ENCODE data around the gene ZMYND12.

The ZMYND12 gene

GRCh38 chr1:42439940-42440339 is 15.9 kb downstream of the ZMYND12 start:
- no peak for DNase-seq

- DNase-seq: no peak
These were observed 21.5 kb downstream of the ZMYND12 start for GRCh38 chr1:42434340-42434739.

GRCh38 chr1:42433369-42433768 is 22.5 kb downstream of the ZMYND12 start:
- no peak for DNase-seq

GRCh38 chr1:42432714-42433113 is 23.1 kb downstream of the ZMYND12 start:
- DNase-seq: no peak

GRCh38 chr1:42431514-42431913 is 24.3 kb downstream of the ZMYND12 start:
- no peak for DNase-seq

- DNase-seq: no peak
These were observed 25.3 kb downstream of the ZMYND12 start for GRCh38 chr1:42430286-42431135.

DNA sequence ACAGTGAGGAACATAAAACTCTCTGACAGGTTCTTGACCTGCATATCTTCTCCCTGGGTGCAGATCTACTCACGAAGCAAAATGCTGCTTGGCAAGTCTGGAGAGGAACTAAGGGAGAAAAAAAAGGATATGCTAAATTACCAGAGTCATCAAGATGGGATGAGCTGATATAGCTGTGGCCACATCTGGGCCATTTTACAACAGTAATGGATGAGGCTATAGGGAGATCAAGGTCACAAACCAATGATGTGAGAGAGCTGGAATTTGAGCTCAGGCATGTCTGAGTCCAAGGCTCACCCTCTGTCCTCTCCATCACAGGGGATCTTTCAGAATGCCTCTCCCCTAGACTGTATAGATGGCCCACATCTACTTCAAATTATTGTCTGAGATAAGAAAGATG is 26.2 kb downstream of the ZMYND12 start:
- DNase-seq: no peak

DNA sequence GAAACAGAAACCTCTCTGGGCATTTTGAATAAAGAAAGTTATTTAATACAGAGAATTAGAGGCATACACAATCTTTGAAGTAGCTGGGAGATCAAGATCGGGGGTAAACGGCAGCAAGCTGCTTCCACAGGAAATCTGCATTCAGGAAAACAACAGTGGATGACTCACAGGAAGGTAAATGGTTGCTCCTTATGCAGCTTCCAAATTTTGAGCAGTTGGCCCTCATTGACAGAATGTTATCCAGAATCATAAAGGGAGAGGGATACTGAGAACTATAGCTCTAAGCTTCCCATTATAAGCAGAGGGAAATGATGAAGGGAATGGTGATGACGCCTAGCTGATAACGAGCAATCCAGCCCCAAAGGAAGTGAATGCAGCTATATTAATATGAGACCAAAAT is 28.6 kb downstream of the ZMYND12 start:
- no peak for DNase-seq

- DNase-seq: no peak
These were observed 31.6 kb downstream of the ZMYND12 start for GRCh38 chr1:42424201-42424600.

- peak; percentile 55 for DNase-seq
These were observed 32.1 kb downstream of the ZMYND12 start for GRCh38 chr1:42423681-42424080.

GRCh38 chr1:42422737-42423136 is 33.1 kb downstream of the ZMYND12 start:
- peak; percentile 28 for DNase-seq

DNA sequence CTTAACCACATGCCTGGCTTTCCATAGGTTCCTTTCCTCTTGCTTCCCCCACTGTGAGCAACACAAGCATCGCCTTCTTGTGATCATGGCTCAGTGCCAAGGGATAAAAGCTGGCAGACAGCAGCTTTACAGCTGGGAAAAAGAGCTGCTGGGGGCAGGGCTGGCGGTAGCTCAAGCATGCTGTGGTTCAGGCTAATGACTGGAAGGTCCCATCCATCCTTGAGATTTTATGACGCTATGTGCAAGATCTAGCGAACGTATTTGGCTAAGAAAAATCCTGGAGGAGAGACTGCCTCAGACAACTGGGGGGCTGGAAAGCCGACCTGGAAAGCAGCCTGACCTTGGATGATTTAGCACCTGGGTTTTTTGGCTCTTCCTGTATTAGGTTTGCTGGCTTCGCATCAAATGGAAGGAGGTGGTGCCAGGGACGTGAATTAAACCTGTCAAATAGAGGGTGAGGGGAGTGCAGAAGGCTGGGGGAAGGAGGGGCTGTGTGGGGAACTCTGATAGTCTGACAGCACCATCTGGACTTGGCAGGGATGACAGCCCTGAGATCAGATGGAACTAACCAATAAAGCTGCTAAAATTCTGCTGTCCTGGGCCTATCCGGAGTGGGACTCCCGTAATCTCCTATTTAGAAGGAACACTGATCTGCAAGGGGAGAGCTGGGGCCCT is 34.8 kb downstream of the ZMYND12 start:
- peak; percentile 85 for DNase-seq

- DNase-seq: no peak
These were observed 35.7 kb downstream of the ZMYND12 start for GRCh38 chr1:42420121-42420520.

DNA sequence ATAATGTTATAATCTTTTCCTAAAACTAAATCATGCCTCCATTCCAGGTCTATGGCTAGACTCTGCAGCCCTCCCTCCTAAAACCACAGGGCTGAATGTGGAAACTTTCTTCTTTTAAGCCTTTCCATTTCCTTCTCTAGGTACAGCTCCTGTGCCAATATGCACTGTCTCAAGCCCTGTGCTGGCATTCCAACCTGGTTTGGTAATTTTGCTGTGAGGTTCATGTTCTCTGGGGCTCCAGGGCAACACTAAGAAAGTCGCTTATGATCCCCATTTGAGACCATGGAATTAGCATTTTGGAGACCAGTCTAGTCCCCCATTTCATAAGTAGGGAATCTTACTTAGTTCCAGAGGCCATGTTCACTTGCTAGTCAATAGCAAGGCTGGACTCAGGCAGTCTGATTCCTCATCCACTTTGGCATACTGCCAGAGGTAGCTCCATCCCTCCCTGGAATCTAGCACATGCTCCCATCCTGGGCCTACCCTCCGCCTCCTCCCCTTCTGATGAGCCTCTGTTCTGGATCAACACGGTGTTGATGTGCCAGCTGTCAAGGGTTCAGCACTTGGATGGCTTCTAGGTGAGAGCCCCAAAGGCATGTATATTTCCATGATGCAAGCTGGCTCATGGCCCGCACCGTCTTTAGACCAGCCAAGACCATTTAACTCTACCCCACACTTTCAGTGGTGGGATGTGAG is 36.5 kb downstream of the ZMYND12 start:
- DNase-seq: peak; percentile 35

DNA sequence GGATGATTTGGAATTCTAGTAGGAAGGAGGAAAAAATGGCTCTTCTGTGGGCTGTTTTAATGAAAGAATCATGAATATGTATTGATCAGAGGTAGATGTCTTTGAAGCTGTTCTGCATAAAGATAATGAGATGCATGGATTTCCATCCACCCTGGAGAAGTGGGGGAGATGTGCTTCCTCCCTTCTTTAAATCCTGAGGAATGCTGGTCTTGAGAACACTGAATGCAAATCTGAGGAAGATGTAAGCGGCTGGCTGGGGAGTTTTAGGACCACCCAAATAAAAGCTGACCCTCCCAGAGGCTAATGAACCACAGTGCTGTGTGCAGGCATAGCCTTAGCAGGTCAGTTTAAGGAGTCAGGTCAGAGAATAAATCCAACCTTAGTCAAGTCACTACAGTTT is 37.3 kb downstream of the ZMYND12 start:
- no peak for DNase-seq

DNA sequence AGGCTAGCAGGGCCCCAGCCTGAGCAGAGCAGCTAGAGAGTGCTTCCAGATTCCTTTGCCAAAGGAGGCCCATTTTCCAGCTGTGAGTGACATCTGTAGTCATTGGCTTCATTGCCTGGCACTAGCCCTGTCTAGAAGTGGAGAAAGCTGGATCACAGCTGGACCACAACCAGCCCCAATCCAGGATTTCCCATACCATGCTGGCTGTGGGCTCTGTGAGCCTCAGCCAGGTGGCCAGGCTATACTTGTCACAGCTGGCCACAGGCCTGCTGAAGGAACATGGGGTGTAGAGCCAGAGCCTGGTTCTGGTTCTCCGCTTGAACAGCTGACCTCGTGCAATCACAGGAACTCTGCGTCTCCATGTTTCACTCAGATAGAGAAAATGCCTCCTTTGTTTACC is 38.7 kb downstream of the ZMYND12 start:
- DNase-seq: no peak

GRCh38 chr1:42414551-42415496 is 41.0 kb downstream of the ZMYND12 start:
- DNase-seq: no peak

DNA sequence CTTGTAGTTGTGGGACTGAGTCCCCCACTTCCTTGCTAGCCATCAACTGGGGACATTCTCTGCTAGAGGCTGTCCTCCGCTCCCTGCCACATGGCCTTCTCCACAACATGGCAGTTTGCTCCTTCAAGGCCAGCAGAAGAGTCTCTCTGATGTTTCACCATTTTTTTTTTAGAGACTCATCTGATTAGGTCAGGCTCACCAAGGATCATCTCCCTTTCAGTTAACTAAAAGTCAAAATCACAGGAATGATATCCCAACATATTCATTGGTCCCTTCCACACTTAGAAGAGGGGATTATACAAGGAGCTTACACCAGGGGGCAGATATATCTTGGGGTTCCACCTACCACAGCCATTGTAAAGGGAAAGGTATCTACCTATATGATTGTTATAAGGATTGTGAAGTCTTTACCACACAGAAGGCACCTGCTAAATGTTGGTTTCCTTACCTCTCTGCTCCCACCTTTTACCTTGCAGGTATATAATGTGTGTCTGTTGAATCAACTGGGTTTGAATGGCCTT is 51.9 kb downstream of the ZMYND12 start:
- no peak for DNase-seq

- DNase-seq: no peak
These were observed 56.3 kb downstream of the ZMYND12 start for GRCh38 chr1:42399315-42400100.

- no peak for DNase-seq
These were observed 62.6 kb downstream of the ZMYND12 start for GRCh38 chr1:42392967-42393848.

Measured in NCI-H524 treated with DMSO at 0.1 percent for 48 hours (cell line).